Bronchial epithelial cell (primary cell): Measurements from ENCODE around the gene BRF1. TPM values are rescaled to one million over a fixed set of nuclear protein-coding genes. Genes with fewer than 3 reads are reported as not detected.

Experiments
- DNase-seq: peaks from one replicate; pipeline ENCODE4 v3.0.0-alpha.2; 2010; ENCODE audit warnings: low read depth
- FAIRE-seq: peaks from 2 replicates; lab custom pipeline; 2011; peaks lifted over from hg19 to GRCh38; lab: Jason Lieb, UNC
- H3K27me3 ChIP-seq: 2 replicates; pipeline ENCODE4 v1.5.1; 2011; ENCODE audit warnings: low read length; ENCODE audit not compliant: control insufficient read depth, insufficient read depth
- H3K36me3 ChIP-seq: 2 replicates; pipeline ENCODE4 v1.5.1; 2011; ENCODE audit warnings: low read length; ENCODE audit not compliant: control insufficient read depth, insufficient read depth
- H3K4me3 ChIP-seq: 2 replicates; pipeline ENCODE4 v1.5.1; 2011; ENCODE audit warnings: mild to moderate bottlenecking, low read depth, low read length, control low read depth
- total RNA-seq: library from RNA; depleted of rRNA; stranded (reverse); fragments of >200 nt; gene quantifications from 2 replicates; pipeline ENCODE4 v1.2.1, GENCODE V29; 2014
- TF ChIP-seq, protein P1 (sequence below): IDR thresholded peaks from 2 replicates; pipeline ENCODE4 v1.5.1; 2011; ENCODE audit warnings: mild to moderate bottlenecking, moderate library complexity, low read length, control low read depth, inconsistent platforms; ENCODE audit not compliant: insufficient read depth, severe bottlenecking

Gene BRF1
- total RNA-seq, 1 donor from 2014 or later: 24.0 TPM

DNA sequence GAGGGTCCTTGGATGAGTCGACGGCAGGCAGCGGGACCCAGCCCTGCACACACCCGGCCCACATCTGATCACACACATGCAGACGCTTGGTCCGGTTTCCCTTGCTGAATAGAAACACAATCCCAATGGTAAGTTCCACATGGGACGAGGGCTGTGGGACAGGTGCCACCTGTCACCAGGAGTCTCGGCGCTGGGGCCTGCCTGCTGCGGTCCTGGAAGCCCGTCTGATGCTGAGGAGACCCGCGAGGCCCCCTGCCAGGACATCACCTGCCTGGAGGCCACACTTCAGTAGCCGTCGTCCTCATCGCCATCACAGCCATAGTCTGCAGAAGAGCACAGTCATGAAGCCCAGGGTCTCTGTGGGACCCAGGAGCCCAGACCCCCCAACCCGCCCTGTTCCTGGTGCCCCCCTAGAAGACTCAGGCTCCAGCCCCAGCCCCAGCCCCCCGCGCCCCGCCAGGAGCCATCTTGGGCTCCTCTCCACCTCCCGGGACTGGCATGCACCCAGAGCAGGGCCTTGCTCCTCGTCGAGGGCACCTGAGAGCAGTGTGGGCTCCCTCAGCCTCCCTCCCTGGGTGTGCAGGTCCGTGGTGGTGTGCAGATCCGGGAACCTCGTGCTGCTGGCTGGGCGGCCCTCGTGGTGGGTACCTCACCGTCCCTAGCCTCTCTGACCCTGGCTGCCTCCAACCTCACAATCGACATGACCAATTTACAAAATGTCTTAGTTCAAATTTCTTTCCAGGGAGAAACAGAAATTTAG, 90.4 kb downstream of the BRF1 start:
- no peak for FAIRE-seq
- TF ChIP-seq, protein P1, sequence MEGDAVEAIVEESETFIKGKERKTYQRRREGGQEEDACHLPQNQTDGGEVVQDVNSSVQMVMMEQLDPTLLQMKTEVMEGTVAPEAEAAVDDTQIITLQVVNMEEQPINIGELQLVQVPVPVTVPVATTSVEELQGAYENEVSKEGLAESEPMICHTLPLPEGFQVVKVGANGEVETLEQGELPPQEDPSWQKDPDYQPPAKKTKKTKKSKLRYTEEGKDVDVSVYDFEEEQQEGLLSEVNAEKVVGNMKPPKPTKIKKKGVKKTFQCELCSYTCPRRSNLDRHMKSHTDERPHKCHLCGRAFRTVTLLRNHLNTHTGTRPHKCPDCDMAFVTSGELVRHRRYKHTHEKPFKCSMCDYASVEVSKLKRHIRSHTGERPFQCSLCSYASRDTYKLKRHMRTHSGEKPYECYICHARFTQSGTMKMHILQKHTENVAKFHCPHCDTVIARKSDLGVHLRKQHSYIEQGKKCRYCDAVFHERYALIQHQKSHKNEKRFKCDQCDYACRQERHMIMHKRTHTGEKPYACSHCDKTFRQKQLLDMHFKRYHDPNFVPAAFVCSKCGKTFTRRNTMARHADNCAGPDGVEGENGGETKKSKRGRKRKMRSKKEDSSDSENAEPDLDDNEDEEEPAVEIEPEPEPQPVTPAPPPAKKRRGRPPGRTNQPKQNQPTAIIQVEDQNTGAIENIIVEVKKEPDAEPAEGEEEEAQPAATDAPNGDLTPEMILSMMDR: no peak
- H3K36me3 ChIP-seq: peaks cover 5% of the 10 kb centered on the region
- no peaks in the 10 kb centered on the region for H3K27me3 ChIP-seq
- DNase-seq: no peak
- H3K4me3 ChIP-seq: no peak overlapping the region

DNA sequence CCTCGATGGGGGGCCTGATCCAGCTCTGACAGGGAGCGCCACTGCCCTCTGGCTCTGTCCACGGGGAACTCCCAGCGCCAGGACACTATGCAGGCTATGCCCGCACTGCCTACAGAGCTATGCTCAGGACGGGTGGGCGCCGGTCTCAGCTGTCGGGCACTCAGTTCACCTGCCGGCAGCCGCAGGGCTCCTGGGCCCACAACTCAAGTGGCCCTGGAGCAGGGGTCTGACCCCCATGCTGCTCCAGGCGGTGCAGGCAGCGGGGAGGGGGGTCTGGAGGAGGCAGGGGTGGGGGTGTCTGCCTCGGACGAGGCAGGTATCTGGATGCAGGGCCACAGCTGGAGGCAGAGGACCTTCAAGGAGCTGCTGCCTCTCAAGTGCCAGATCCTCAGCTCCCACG, 91.2 kb downstream of the BRF1 start:
- FAIRE-seq (no peak), DNase-seq (no peak)
- H3K27me3 ChIP-seq: no peaks in the 10 kb centered on the region
- TF ChIP-seq, protein P1: no peak
- H3K4me3 ChIP-seq: no peak overlapping the region
- H3K36me3 ChIP-seq: peaks cover 5% of the 10 kb centered on the region

DNA sequence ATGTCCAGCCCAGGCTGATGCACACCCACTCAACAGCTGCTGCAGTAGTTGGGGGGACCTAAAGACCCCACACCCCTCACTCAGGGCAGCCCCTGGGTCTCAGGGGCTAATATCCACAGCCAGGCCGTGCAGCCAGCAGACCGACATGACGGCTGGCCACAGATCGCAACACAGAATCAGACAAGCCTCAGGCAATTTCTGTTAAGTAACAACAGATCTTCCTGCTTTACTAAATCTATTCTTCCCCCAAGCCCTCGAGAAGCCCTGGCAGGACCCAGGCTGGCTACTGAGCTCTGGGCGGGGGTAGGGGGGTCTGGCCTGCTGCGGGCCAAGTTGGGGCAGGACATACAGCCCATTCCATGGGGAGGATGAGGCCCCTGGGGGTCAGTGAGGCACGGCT, 91.7 kb downstream of the BRF1 start:
- Histone ChIP-seq H3K27me3 (no peaks in the 10 kb centered on the region), H3K36me3 (peaks cover 4% of the 10 kb centered on the region), H3K4me3 (no peak overlapping the region)
- TF ChIP-seq, protein P1: no peak
- FAIRE-seq: no peak
- no peak for DNase-seq

DNA sequence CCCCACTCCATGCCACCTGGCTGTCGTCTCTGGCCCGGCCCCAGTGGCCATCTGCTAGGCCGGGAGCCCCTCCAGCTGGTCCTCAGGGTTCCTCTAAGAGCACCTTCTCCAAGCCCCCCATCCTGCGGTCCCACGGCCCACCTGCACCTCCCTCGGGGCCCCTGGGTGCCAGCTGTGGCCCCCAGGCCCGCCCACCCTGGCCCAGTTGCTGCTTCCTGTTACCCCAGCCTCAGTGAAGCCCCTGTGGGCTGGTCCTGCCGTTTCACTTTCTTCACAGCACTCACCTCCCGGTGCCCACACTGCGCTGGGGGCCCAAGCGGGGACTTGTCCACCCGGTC, 92.1 kb downstream of the BRF1 start:
- H3K27me3 ChIP-seq: no peaks in the 10 kb centered on the region
- TF ChIP-seq, protein P1: no peak
- no peak overlapping the region for H3K4me3 ChIP-seq
- FAIRE-seq (no peak), DNase-seq (no peak)
- H3K36me3 ChIP-seq: peaks cover 4% of the 10 kb centered on the region

DNA sequence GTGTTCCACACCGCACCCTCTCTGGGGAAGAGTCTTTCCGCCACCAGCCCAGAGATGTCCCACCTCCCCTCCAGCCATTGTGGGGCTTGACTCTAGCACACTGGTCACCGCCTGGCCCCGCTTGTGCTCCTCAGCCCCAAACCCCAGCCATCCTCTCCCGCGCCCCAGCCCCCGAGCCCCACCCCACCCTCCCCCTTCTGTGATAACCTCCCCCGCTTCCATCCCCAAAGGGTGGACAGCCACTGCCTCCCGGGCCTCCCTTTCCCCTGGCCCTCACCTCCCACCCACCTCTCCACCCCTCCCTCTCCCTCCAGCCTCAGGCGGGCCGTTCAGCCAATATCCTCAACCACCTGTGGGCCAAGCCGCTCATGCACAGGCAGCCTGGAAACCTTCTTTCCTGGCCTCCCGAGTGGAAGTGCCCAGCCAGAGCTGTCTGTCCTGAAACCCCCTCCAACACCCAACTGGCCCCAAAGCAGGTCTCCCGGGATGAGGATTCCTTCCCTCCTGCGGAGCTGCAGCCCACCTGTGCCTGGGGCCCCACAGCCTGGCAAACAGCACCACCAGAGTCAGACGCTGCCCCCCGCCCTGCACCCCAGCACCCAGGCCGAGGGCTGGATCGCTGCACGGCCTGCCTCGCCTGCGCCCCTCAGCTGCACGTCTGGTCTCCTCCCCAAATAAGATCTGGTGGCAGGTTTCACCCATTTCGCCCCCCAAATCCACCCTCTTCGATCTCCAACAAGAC, 92.6 kb downstream of the BRF1 start:
- DNase-seq (no peak), FAIRE-seq (no peak)
- H3K4me3 ChIP-seq: no peak overlapping the region

More for the DNA sequence above, 92.6 kb downstream of the BRF1 start:
- Histone ChIP-seq H3K36me3 (peaks cover 4% of the 10 kb centered on the region), H3K27me3 (no peaks in the 10 kb centered on the region)
- TF ChIP-seq, protein P1: no peak
